ENCODE data around the gene FGD2. TPM values are rescaled to one million over a fixed set of nuclear protein-coding genes. Genes with fewer than 3 reads are reported as not detected.
"Not testable (repeated sequence)": the region's sequence is repeated elsewhere in the genome, so short reads cannot be mapped to it uniquely, and the experiment has no call there.

Gene FGD2
- polyA plus RNA-seq, 1 donor from 2014 or later: not detected

- H2AFZ ChIP-seq (ENCODE audit: low read depth, low read length): no peak overlapping the region
- no peaks in the 10 kb centered on the region for H3F3A ChIP-seq (ENCODE audit: insufficient read depth, low read length, poor library complexity, severe bottlenecking)
- no peaks in the 10 kb centered on the region for H3K79me2 ChIP-seq (replicated peaks; ENCODE audit: insufficient read depth, low read length)
- H3K4me3 ChIP-seq (ENCODE audit: low read length): no peak overlapping the region
- no peaks in the 10 kb centered on the region for H4K20me1 ChIP-seq (ENCODE audit: insufficient read depth)
- no peak overlapping the region for H3K4me2 ChIP-seq (ENCODE audit: low read length)
- no peaks in the 10 kb centered on the region for H3K9me2 ChIP-seq (ENCODE audit: insufficient read depth, low read length)
- no peaks in the 10 kb centered on the region for H3K36me3 ChIP-seq (ENCODE audit: insufficient read depth, low read length)
- TF ChIP-seq CTCF (IDR thresholded peaks at IDR 0.05; ENCODE audit: poor library complexity, severe bottlenecking): no peak
- no peaks in the 10 kb centered on the region for H3K27me3 ChIP-seq (ENCODE audit: insufficient read depth, low read depth, low read length)
- no peak overlapping the region for H3K27ac ChIP-seq (ENCODE audit: low read length)
- H3K9ac ChIP-seq (ENCODE audit: low read length): no peak overlapping the region
- no peaks in the 10 kb centered on the region for H3K9me3 ChIP-seq (ENCODE audit: low read length)
Observed at GRCh38 chr6:37057678-37058077, 52.2 kb downstream of the FGD2 start.

- H3K9me2 ChIP-seq (ENCODE audit: insufficient read depth, low read length): no peaks in the 10 kb centered on the region
- H3K9me3 ChIP-seq (ENCODE audit: low read length): no peaks in the 10 kb centered on the region
- no peaks in the 10 kb centered on the region for H3K36me3 ChIP-seq (ENCODE audit: insufficient read depth, low read length)
- H3F3A ChIP-seq (ENCODE audit: insufficient read depth, low read length, poor library complexity, severe bottlenecking): no peaks in the 10 kb centered on the region
- H3K9ac ChIP-seq (ENCODE audit: low read length): no peak overlapping the region
- H3K27ac ChIP-seq (ENCODE audit: low read length): no peak overlapping the region
- no peaks in the 10 kb centered on the region for H3K79me2 ChIP-seq (replicated peaks; ENCODE audit: insufficient read depth, low read length)
- H3K4me2 ChIP-seq (ENCODE audit: low read length): no peak overlapping the region
- no peaks in the 10 kb centered on the region for H3K27me3 ChIP-seq (ENCODE audit: insufficient read depth, low read depth, low read length)
- H3K4me3 ChIP-seq (ENCODE audit: low read length): no peak overlapping the region
- TF ChIP-seq RAD21 (conservative IDR thresholded peaks at IDR 0.05): no peak
- TF ChIP-seq MXI1 (conservative IDR thresholded peaks at IDR 0.05; ENCODE audit: poor library complexity, severe bottlenecking): no peak
- no peak for TF ChIP-seq REST (IDR thresholded peaks at IDR 0.05; ENCODE audit: borderline replicate concordance)
- TF ChIP-seq EP300 (conservative IDR thresholded peaks at IDR 0.05; ENCODE audit: poor library complexity, severe bottlenecking): no peak
- no peak for TF ChIP-seq SMC3 (conservative IDR thresholded peaks at IDR 0.05; ENCODE audit: poor library complexity)
- no peak for TF ChIP-seq POLR2AphosphoS5 (IDR thresholded peaks at IDR 0.05)
- TF ChIP-seq EZH2 (IDR thresholded peaks at IDR 0.05; ENCODE audit: borderline replicate concordance, insufficient read depth, low read length, poor library complexity, severe bottlenecking): no peak
- no peak for TF ChIP-seq CTCF (IDR thresholded peaks at IDR 0.05; ENCODE audit: poor library complexity, severe bottlenecking)
- no peak for TF ChIP-seq TAF1 (IDR thresholded peaks at IDR 0.05; ENCODE audit: low read depth)
- H2AFZ ChIP-seq (ENCODE audit: low read depth, low read length): no peak overlapping the region
- no peaks in the 10 kb centered on the region for H4K20me1 ChIP-seq (ENCODE audit: insufficient read depth)
Observed at GRCh38 chr6:37058084-37058586, 52.7 kb downstream of the FGD2 start.

GRCh38 chr6:37058984-37059343 is 53.5 kb downstream of the FGD2 start:
- not testable (repeated sequence) for H3K36me3 ChIP-seq (ENCODE audit: insufficient read depth, low read length); H3F3A ChIP-seq (ENCODE audit: insufficient read depth, low read length, poor library complexity, severe bottlenecking); H3K27me3 ChIP-seq (ENCODE audit: insufficient read depth, low read depth, low read length); H3K9ac ChIP-seq (ENCODE audit: low read length); H3K9me3 ChIP-seq (ENCODE audit: low read length); H3K9me2 ChIP-seq (ENCODE audit: insufficient read depth, low read length); H3K27ac ChIP-seq (ENCODE audit: low read length); H3K79me2 ChIP-seq (replicated peaks; ENCODE audit: insufficient read depth, low read length); H3K4me3 ChIP-seq (ENCODE audit: low read length); H2AFZ ChIP-seq (ENCODE audit: low read depth, low read length); H4K20me1 ChIP-seq (ENCODE audit: insufficient read depth); H3K4me2 ChIP-seq (ENCODE audit: low read length)

All from neural cell (in vitro differentiated cells).